Heart left ventricle (tissue), 13 donors: ENCODE measurements around the gene TRMT1.

Experiments used
- CTCF ChIP-seq, 12 donors: fragments of 200-600 bp; sonication (generic) in 4 of 12; IDR thresholded peaks; one replicate each; pipeline versions ENCODE4 v1.5.0 to v1.8.0; 2018 to 2022; ENCODE audit warnings: antibody characterized with exemption in 12 of 12, mild to moderate bottlenecking in 5 of 12
- POLR2A ChIP-seq, 2 donors: fragments of 450-650 bp; IDR thresholded peaks; one replicate each; pipeline ENCODE4 v1.6.1; 2017; ENCODE audit warnings: antibody characterized with exemption in 2 of 2, mild to moderate bottlenecking in 2 of 2, moderate library complexity in 2 of 2
- donor health status: ischemic (EF 13 %, LVEDD 7.1; RV severe dilation, severe dysfunction).
- donor health status: DM: no; HTN: yes; CAD: no.
- donor health status: DM: no; HTN: no; CAD: no.
- donor health status: ischemic (EF 25% LVEDD 6.9; RV normal size, moderate dysfunction).
- donor health status: ischemic (EF 25% LVEDD 5.7; RV mildly dilated, moderate dysfunction).
- donor health status: ischemic (EF 35%, LVEDD 5.7; RV mildly dilated, moderate dysfunction).
- donor health status: nonischemic (EF 11% LVEDD 7.7; RV severe dilation, severe dysfunction).
- donor health status: DM: yes; HTN: yes; CAD: no.
- donor health status: PGD.
- donor health status: ischemic (EF 29% LVEDD 5.4; RV normal size, mild dysfunction).
- donor health status: nonischemic (EF 23%, LVEDD 6.1; RV moderate dilation, normal function).

GRCh38 chr19:13079542-13079986, 37.0 kb downstream of the TRMT1 start:
- TF ChIP-seq POLR2A (IDR thresholded peaks at IDR 0.05): no peak
- peak in 1 of 12 donors; percentile 9 for TF ChIP-seq CTCF (IDR thresholded peaks at IDR 0.05)
